Hepatocyte (in vitro differentiated cells): ENCODE results near the gene TMEM131L.

Experiments
- CTCF ChIP-seq: fragments of 200-600 bp; sonication (generic); IDR thresholded peaks from 2 replicates; pipeline ENCODE4 v1.5.1; 2016; ENCODE audit warnings: antibody characterized with exemption, mild to moderate bottlenecking; ENCODE audit not compliant: poor library complexity
- EZH2phosphoT487 ChIP-seq: fragments of 200-600 bp; sonication (generic); IDR thresholded peaks from one replicate; pipeline ENCODE4 v1.6.1; 2018; ENCODE audit warnings: antibody characterized with exemption, mild to moderate bottlenecking, low read depth, moderate library complexity; ENCODE audit not compliant: unreplicated experiment, severe bottlenecking

- no peak for TF ChIP-seq CTCF
- TF ChIP-seq EZH2phosphoT487: no peak
Measured at GRCh38 chr4:153618833-153619232, 152.7 kb downstream of the TMEM131L start.
